Measurements from ENCODE around the gene DMGDH. TPM values are rescaled to one million over a fixed set of nuclear protein-coding genes. Genes with fewer than 3 reads are reported as not detected.
"Not testable (repeated sequence)": the region's sequence is repeated elsewhere in the genome, so short reads cannot be mapped to it uniquely, and the experiment has no call there.

DMGDH gene
- total RNA-seq, 6 experiments from 2014 or later: 55.7 to 128 (median 83.5) TPM

GRCh38 chr5:78985725-78986223, 83.7 kb downstream of the DMGDH start:
- no peaks in the 10 kb centered on the region for H3K36me3 ChIP-seq
- H3K4me1 ChIP-seq: peaks cover 0 to 23% (median 7%) of the 10 kb centered on the region in 4 donors
- ATAC-seq: peak; percentile 66 to 81 (median 72)
- TF ChIP-seq POLR2A (IDR thresholded peaks at IDR 0.05) (peak; percentile 63), CTCF (IDR thresholded peaks at IDR 0.05) (no peak)
- WGBS (ENCODE audit: insufficient coverage, low coverage, low lambda C conversion rate, missing lambda C conversion rate): 1% methylated on average over 11 of the region's 11 CpGs
- H3K4me3 ChIP-seq: peak overlapping the region; percentile 79 to 85 (median 82)
- no peaks in the 10 kb centered on the region for H3K27me3 ChIP-seq
- H3K27ac ChIP-seq: peak overlapping the region; percentile 95 to 98 (median 97)
- DNase-seq: peak; percentile 55 to 90 (median 82)
- intact Hi-C loops (cut with DNase I): no loop called here
- no peaks in the 10 kb centered on the region for H3K9me3 ChIP-seq

- intact Hi-C loops (cut with DNase I): no loop called here
- peaks cover 0 to 23% (median 7%) of the 10 kb centered on the region in 4 donors for H3K4me1 ChIP-seq
- WGBS (ENCODE audit: insufficient coverage, low coverage, low lambda C conversion rate, missing lambda C conversion rate): 0% methylated on average over 8 of the region's 57 CpGs
- peak; percentile 14 to 41 (median 34) for ATAC-seq
- no peaks in the 10 kb centered on the region for H3K27me3 ChIP-seq
- TF ChIP-seq POLR2A (IDR thresholded peaks at IDR 0.05): no peak
- no peak for TF ChIP-seq CTCF (IDR thresholded peaks at IDR 0.05)
- H3K9me3 ChIP-seq: no peaks in the 10 kb centered on the region
- H3K27ac ChIP-seq: peak within 1 kb of the TSS; percentile 95 to 98 (median 97)
- no peaks in the 10 kb centered on the region for H3K36me3 ChIP-seq
- peak in 2 of 3 donors; percentile 63 to 70 for DNase-seq
- H3K4me3 ChIP-seq: peak within 1 kb of the TSS; percentile 79 to 85 (median 82)
Measured at GRCh38 chr5:78985116-78985724, 84.3 kb downstream of the DMGDH start, which contains the start of gene ARSB. ARSB (minus strand) TSS chr5:78985310; CDS start chr5:78985248, 62 bp downstream.

GRCh38 chr5:78984439-78985115, 84.9 kb downstream of the DMGDH start:
- 0% methylated on average over 16 of the region's 79 CpGs for WGBS (ENCODE audit: insufficient coverage, low coverage, low lambda C conversion rate, missing lambda C conversion rate)
- TF ChIP-seq CTCF (IDR thresholded peaks at IDR 0.05): peak; percentile 18 to 37 (median 26)
- peak; percentile 80 for TF ChIP-seq POLR2A (IDR thresholded peaks at IDR 0.05)
- intact Hi-C loops (cut with DNase I): no loop called here
- peak; percentile 89 to 92 (median 91) for DNase-seq
- no peaks in the 10 kb centered on the region for H3K36me3 ChIP-seq
- H3K4me3 ChIP-seq: peak overlapping the region; percentile 79 to 85 (median 82)
- no peaks in the 10 kb centered on the region for H3K27me3 ChIP-seq
- H3K27ac ChIP-seq: peak overlapping the region; percentile 95 to 98 (median 97)
- H3K9me3 ChIP-seq: no peaks in the 10 kb centered on the region
- peaks cover 0 to 23% (median 10%) of the 10 kb centered on the region in 4 donors for H3K4me1 ChIP-seq
- ATAC-seq: peak; percentile 65 to 78 (median 74)

- ATAC-seq (peak in 1 of 4 donors; percentile 1), DNase-seq (no peak)
- Histone ChIP-seq H3K4me3 (peak overlapping the region; percentile 79 to 85 (median 82)), H3K36me3 (no peaks in the 10 kb centered on the region), H3K9me3 (no peaks in the 10 kb centered on the region), H3K27me3 (no peaks in the 10 kb centered on the region), H3K27ac (peak overlapping the region; percentile 95 to 98 (median 97)), H3K4me1 (peaks cover 0 to 23% (median 10%) of the 10 kb centered on the region in 4 donors)
- TF ChIP-seq POLR2A (IDR thresholded peaks at IDR 0.05) (no peak), CTCF (IDR thresholded peaks at IDR 0.05) (no peak)
- intact Hi-C loops (cut with DNase I): no loop called here
- 20% methylated on average over 17 of the region's 17 CpGs for WGBS (ENCODE audit: insufficient coverage, low coverage, low lambda C conversion rate, missing lambda C conversion rate)
Measured at GRCh38 chr5:78983601-78984438, 85.7 kb downstream of the DMGDH start.

- DNase-seq; H3K36me3 ChIP-seq; ATAC-seq; intact Hi-C loops (cut with DNase I); H3K4me3 ChIP-seq; H3K27me3 ChIP-seq; H3K9me3 ChIP-seq: not testable (repeated sequence)
- H3K27ac ChIP-seq: peak overlapping the region in 2 of 3 donors; percentile 95 to 98
- 88% methylated on average over 9 of the region's 9 CpGs for WGBS (ENCODE audit: insufficient coverage, low coverage, low lambda C conversion rate, missing lambda C conversion rate)
- peaks cover 0 to 23% (median 10%) of the 10 kb centered on the region in 4 donors for H3K4me1 ChIP-seq
Measured at GRCh38 chr5:78983194-78983593, 86.3 kb downstream of the DMGDH start.

Measured in right lobe of liver (tissue), 6 donors.